Measurements from ENCODE around the gene GNA12.
A peak's percentile ranks its signal among the peaks of the same experiment; 100 is the strongest.

Gene GNA12

DNA sequence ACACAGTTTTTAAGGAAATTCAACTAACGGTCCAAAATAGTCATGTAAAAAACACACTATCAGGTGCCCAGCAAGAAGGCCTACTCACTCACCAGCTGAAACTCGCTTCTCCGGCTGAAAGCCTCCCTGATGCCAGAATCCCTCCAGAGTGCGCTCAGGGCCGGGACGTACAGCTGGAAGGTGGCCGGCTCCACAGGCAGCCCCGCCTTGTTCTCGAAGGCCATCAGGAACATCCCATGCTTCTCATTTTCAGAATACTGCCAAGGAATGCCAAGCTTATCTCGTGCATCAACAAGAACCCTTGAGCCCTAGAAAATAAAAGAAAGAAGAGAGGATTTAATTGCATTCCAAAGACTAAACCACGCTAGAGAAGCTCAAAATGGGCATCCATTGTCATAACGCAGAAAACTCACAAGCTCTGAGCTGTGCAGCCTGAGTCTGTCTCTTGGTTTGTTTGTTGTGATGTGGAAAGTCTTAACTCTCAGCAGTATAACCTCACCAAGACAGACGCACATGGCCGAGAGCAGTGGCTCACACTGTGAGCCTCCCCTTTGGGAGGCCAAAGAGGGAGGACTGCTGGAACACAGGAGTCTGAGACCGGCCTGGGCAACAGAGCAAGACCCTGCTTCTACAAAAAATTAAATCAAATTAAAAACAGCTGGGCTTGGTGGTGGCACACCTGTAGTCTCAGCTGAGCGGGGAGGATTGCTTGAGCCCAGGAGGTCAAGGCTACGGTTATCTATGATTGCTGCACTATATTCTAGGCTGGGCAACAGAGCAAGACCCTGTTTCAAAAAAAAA is 49.1 kb downstream of the GNA12 start:
- no peak for DNase-seq
- in situ Hi-C loops (cut with MboI; ENCODE audit: low pct_unique_long_range_greater_than_20kb, low sequenced_read_pairs), result no loop called here

GRCh38 chr7:2792856-2793487 is 51.1 kb downstream of the GNA12 start:
- in situ Hi-C loops (cut with MboI; ENCODE audit: low pct_unique_long_range_greater_than_20kb, low sequenced_read_pairs), result no loop called here
- DNase-seq, result no peak

- in situ Hi-C loops (cut with MboI; ENCODE audit: low pct_unique_long_range_greater_than_20kb, low sequenced_read_pairs), result no loop called here
- no peak for DNase-seq
Observed at GRCh38 chr7:2792235-2792634, 51.9 kb downstream of the GNA12 start.

- no peak for DNase-seq
- in situ Hi-C loops (cut with MboI; ENCODE audit: low pct_unique_long_range_greater_than_20kb, low sequenced_read_pairs), result no loop called here
Observed at GRCh38 chr7:2791390-2791789, 52.7 kb downstream of the GNA12 start.

DNA sequence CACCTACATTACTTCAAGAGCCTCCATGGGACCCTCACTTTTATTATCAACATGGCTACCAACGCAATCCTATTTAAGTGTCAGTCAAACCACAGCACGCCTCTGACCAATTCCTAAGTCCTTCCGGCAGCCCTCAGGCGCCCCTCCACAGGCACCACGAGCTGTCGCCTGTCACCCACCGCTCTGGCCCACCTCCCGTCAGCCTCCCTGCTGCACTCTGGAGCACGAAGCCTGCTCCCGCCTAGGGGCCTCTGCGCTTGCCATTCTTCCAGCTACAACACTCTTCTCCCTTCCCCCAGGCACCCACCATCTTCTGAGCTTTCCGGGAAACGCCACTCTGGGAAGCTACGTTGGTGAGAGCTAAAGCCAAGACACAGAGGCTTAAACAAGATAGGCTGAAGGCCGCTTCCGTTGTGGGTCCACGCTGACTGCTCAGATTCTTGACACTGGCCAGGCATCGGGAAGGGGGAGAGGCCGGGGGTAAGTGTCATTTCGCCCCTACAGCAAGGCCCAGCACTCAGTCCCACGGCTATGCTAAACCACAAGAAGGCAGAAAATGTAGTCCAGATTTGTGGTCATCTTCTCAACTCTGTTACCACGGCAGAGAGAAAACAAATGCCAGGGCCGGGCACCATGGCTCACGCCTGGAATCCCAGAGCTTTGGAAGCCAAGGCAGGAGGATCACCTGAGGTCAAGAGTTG is 56.7 kb downstream of the GNA12 start:
- in situ Hi-C loops (cut with MboI; ENCODE audit: low pct_unique_long_range_greater_than_20kb, low sequenced_read_pairs), result no loop called here

GRCh38 chr7:2786607-2787116 is 57.4 kb downstream of the GNA12 start:
- DNase-seq, result no peak
- in situ Hi-C loops (cut with MboI; ENCODE audit: low pct_unique_long_range_greater_than_20kb, low sequenced_read_pairs), result no loop called here

More for the DNA sequence above, 56.7 kb downstream of the GNA12 start:
- DNase-seq, result no peak

- DNase-seq, result no peak
- in situ Hi-C loops (cut with MboI; ENCODE audit: low pct_unique_long_range_greater_than_20kb, low sequenced_read_pairs), result no loop called here
Observed at GRCh38 chr7:2785071-2785500, 59.0 kb downstream of the GNA12 start.

DNA sequence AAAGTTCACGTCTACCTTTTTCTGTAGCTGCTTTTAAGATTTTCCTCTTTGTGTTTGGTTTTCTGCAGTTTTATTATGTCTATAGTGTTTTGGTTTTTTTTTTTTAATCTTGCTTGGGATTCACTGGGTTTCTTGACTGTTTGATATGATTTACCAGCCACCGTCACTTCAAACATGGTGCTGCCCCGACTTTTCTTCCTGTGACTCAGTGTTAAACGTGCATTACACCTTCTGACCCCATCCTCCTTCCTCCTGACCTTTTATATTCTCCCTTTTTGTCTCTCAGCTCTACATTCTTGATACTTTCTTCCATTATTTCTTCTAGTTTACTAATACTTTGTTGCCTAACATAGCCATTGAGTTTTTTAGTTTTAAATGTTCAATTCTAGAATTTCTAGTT is 61.5 kb downstream of the GNA12 start:
- DNase-seq, result no peak
- in situ Hi-C loops (cut with MboI; ENCODE audit: low pct_unique_long_range_greater_than_20kb, low sequenced_read_pairs), result no loop called here

GRCh38 chr7:2782121-2782520 is 62.0 kb downstream of the GNA12 start:
- in situ Hi-C loops (cut with MboI; ENCODE audit: low pct_unique_long_range_greater_than_20kb, low sequenced_read_pairs), result no loop called here
- no peak for DNase-seq

DNA sequence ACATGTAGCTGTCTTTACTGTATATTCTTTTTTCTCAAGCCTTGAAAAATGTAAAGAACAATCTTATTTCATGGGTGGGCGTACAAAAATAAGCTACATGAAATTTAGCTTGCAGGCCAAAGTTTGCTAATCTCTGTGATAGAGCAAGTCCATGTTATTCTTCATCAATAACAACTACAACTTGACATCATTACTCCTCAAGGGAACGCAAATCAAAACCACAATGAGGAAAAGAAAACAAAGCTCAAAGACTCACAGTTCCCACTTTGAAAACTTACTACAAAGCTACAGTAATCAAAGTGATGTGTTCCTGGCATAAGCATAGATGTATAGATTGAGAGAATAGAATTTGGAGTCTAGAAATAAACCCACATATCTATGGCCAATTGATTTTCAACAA is 62.5 kb downstream of the GNA12 start:
- DNase-seq, result no peak
- in situ Hi-C loops (cut with MboI; ENCODE audit: low pct_unique_long_range_greater_than_20kb, low sequenced_read_pairs), result no loop called here

GRCh38 chr7:2779051-2779450 is 65.1 kb downstream of the GNA12 start:
- in situ Hi-C loops (cut with MboI; ENCODE audit: low pct_unique_long_range_greater_than_20kb, low sequenced_read_pairs), result no loop called here
- DNase-seq, result no peak

DNA sequence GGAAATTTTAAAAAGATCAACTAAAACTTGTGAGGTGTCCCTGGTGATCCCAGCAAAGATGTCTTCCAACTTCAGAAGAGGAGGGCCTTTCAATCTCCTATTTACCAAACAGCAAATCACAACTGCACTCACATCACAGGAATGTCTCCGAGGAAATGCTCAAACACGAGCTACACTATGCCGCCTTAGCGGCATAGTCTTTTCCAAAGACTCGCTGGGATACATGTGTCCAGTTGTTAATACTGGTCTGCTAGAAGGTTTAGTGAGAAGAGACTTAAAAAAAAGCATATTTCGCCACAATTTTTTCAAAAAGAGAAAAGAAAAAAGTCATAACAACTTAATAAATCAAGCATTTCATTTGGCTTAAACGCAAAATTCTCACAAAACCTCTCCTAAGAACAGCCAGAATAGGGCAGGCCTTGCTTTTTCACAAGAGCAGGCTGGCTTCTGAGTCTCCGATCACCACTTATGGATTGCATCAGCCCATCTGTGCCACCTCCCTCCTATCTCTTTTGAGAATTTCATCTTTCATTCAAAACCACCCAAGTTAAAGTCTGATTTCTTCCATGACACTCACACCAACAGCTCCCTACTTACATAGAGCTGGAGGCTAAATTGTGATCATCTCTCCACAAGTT is 66.1 kb downstream of the GNA12 start:
- in situ Hi-C loops (cut with MboI; ENCODE audit: low pct_unique_long_range_greater_than_20kb, low sequenced_read_pairs), result no loop called here
- DNase-seq, result no peak

GRCh38 chr7:2776401-2776800 is 67.7 kb downstream of the GNA12 start:
- in situ Hi-C loops (cut with MboI; ENCODE audit: low pct_unique_long_range_greater_than_20kb, low sequenced_read_pairs), result no loop called here
- DNase-seq, result no peak

DNA sequence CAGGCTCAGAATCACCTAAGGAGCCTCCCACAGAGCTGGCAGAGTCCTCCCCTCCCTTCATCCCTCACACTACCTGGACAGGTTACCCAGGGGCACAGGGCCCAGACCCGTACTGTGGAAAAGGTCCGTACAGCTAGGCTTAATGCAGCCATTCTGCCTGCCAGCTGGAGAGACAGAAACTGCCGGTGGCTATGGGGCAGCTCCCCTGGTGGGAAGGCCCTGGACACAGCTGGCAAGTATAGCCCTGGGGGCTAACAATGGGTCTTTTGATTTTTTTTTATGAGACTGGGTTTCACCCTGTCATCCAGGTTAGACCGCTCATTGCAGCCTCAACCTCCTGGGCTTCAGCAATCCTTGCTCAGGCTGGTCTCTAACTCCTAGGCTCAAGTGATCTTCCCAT is 68.3 kb downstream of the GNA12 start:
- in situ Hi-C loops (cut with MboI; ENCODE audit: low pct_unique_long_range_greater_than_20kb, low sequenced_read_pairs), result no loop called here
- no peak for DNase-seq

DNA sequence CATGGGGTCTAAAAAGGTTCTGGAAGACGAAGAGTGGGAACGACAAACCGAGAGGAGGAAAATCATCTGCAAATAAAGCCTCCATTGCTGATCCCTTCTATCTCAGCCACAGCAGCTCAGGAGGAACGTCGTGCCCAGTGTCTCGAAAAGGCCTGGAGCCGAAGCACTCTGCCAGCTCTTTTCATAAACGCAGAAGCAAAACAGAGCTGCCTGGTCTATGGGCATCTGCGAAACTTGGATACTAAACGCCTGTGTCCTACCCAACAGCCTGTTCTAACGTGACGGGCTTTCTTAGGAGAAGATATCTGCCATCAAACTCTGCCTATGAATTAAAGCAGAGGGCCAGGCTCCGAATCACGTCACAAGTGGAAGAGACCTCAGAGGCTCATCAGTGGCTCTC is 68.7 kb downstream of the GNA12 start:
- in situ Hi-C loops (cut with MboI; ENCODE audit: low pct_unique_long_range_greater_than_20kb, low sequenced_read_pairs), result no loop called here
- no peak for DNase-seq

GRCh38 chr7:2774935-2775334 is 69.2 kb downstream of the GNA12 start:
- in situ Hi-C loops (cut with MboI; ENCODE audit: low pct_unique_long_range_greater_than_20kb, low sequenced_read_pairs), result no loop called here
- no peak for DNase-seq

DNA sequence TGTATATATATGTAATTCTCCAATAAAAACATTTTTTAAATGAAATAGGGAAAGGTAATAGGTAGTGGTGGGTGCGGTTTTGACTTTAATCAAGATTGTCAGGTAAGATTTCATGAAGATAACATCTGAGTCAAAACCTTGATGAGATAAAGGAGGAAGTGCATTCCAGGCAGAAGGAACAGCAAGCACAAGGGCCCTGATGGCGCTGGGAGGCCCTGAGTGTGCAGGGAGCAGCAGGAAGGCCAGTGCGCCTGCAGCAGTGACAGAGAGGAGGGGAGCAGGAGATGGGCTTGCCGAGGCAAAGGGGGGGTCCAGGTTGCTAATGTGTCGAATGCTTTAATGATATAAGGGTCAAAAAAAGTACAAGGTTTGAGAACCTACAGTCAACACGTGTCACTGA is 69.8 kb downstream of the GNA12 start:
- in situ Hi-C loops (cut with MboI; ENCODE audit: low pct_unique_long_range_greater_than_20kb, low sequenced_read_pairs), result no loop called here
- no peak for DNase-seq

- DNase-seq, result no peak
- in situ Hi-C loops (cut with MboI; ENCODE audit: low pct_unique_long_range_greater_than_20kb, low sequenced_read_pairs), result no loop called here
Observed at GRCh38 chr7:2773608-2774007, 70.5 kb downstream of the GNA12 start.

DNA sequence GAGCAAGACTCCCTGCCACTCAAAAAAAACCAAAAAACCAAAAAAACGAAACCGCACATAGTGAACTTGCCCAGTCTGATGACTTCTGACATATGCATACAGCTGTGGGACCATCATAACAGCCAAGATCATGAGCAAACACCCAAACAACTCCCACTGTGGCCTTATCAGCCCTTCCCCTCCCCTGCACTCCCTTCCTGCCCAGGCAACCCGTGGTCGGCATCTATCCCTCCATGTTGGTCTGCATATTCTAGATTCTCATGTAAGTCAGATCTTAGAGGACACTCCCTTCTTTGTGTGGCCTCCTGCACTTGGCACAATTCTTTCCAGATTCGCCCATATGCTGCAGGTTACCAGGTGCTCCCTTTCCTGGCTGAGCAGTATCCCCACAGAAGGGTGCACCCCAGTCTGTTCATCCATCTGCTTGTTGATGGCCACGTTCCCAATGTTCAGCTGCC is 72.8 kb downstream of the GNA12 start:
- peak; percentile 67 for DNase-seq
- in situ Hi-C loops (cut with MboI; ENCODE audit: low pct_unique_long_range_greater_than_20kb, low sequenced_read_pairs), result no loop called here

DNA sequence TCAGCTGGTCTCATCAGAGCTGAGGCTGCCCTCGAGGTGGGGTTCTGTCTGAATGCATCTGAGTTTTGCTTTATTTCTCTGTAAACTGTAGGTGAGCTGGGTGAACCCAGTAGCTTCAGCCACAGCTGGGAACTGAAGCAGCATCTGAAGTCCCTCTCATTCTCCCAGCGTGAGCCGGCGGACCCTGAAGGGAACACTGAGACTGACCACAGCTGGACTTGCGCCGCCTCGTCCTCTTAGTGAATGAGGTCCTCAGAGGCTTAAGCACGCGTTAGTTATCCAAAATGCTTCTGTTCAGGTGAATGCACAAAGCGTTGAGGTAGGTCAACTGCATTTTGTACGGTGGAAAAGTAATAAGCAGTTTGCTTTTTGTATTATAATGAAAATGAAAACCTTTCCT is 79.5 kb downstream of the GNA12 start:
- in situ Hi-C loops (cut with MboI; ENCODE audit: low pct_unique_long_range_greater_than_20kb, low sequenced_read_pairs), result no loop called here

More for the DNA sequence above, 79.5 kb downstream of the GNA12 start:
- no peak for DNase-seq

Measured in KBM-7 (cell line).